GM23338 (cell line): ENCODE measurements around the gene HBB. TPM values are rescaled to one million over a fixed set of nuclear protein-coding genes. Genes with fewer than 3 reads are reported as not detected.

ENCODE experiments used
- ATAC-seq: fragments of 200-7000 bp; cut with Tn5 transposase; 3 replicates; pipeline ENCODE4 v1.9.1; 2020
- DNase-seq: peaks from one replicate; pipeline ENCODE4 v3.0.0-alpha.2; 2015; ENCODE audit warnings: low spot score
- H2AFZ ChIP-seq: fragments of 200-600 bp; sonication (generic); 2 replicates; pipeline ENCODE4 v1.8.0; 2016; ENCODE audit warnings: antibody characterized with exemption, mild to moderate bottlenecking, moderate library complexity
- H3F3A ChIP-seq: fragments of 200-600 bp; sonication (generic); replicated peaks from 2 replicates; pipeline ENCODE4 v1.8.0; 2017; ENCODE audit warnings: antibody characterized with exemption, mixed run types, low read depth
- H3K27ac ChIP-seq: fragments of 200-600 bp; sonication (generic); 2 replicates; pipeline ENCODE4 v1.6.1; 2016; ENCODE audit warnings: low read depth
- H3K27me3 ChIP-seq: fragments of 200-600 bp; sonication (generic); 2 replicates; pipeline ENCODE4 v1.8.0; 2016; ENCODE audit warnings: mild to moderate bottlenecking, mixed run types, moderate library complexity; ENCODE audit not compliant: insufficient read depth
- H3K36me3 ChIP-seq: fragments of 200-600 bp; sonication (generic); 2 replicates; pipeline ENCODE4 v1.8.0; 2016; ENCODE audit warnings: mild to moderate bottlenecking; ENCODE audit not compliant: insufficient read depth
- H3K4me1 ChIP-seq: fragments of 200-600 bp; sonication (generic); 2 replicates; pipeline ENCODE4 v1.8.0; 2016; ENCODE audit warnings: mild to moderate bottlenecking, moderate library complexity; ENCODE audit not compliant: insufficient read depth
- H3K4me2 ChIP-seq: fragments of 200-600 bp; sonication (generic); 2 replicates; pipeline ENCODE4 v1.7.1; 2017; ENCODE audit warnings: mixed run types
- H3K4me3 ChIP-seq: fragments of 200-600 bp; sonication (generic); 2 replicates; pipeline ENCODE4 v1.6.1; 2016; ENCODE audit warnings: mixed run types
- H3K79me2 ChIP-seq: fragments of 200-600 bp; sonication (generic); replicated peaks from 2 replicates; pipeline ENCODE4 v1.8.0; 2017; ENCODE audit warnings: mild to moderate bottlenecking; ENCODE audit not compliant: insufficient read depth
- H3K9me2 ChIP-seq: fragments of 200-600 bp; sonication (generic); 2 replicates; pipeline ENCODE4 v1.8.0; 2017; ENCODE audit not compliant: insufficient read depth
- H4K20me1 ChIP-seq: fragments of 200-600 bp; sonication (generic); replicated peaks from 2 replicates; pipeline ENCODE4 v1.8.0; 2017; ENCODE audit warnings: mild to moderate bottlenecking; ENCODE audit not compliant: insufficient read depth
- H3K27ac Mint-ChIP-seq: 2 replicates; pipeline ENCODE4 v1.8.0; 2020; ENCODE audit warnings: inconsistent platforms, mild to moderate bottlenecking, moderate library complexity, mixed read lengths
- H3K27me3 Mint-ChIP-seq: 3 replicates; pipeline ENCODE4 v1.8.0; 2022; ENCODE audit warnings: low read depth, mild to moderate bottlenecking, moderate library complexity, mixed read lengths, inconsistent platforms; ENCODE audit not compliant: insufficient read depth, poor library complexity
- H3K36me3 Mint-ChIP-seq: 3 replicates; pipeline ENCODE4 v1.8.0; 2021; ENCODE audit warnings: low read depth, mild to moderate bottlenecking, inconsistent platforms, moderate library complexity, mixed read lengths
- H3K4me1 Mint-ChIP-seq: 3 replicates; pipeline ENCODE4 v1.8.0; 2020; ENCODE audit warnings: mild to moderate bottlenecking, inconsistent platforms, mixed read lengths
- H3K4me3 Mint-ChIP-seq: 3 replicates; pipeline ENCODE4 v1.8.0; 2021; ENCODE audit warnings: moderate library complexity, mild to moderate bottlenecking, inconsistent platforms, mixed read lengths
- H3K9me3 Mint-ChIP-seq: 3 replicates; pipeline ENCODE4 v1.8.0; 2020; ENCODE audit warnings: moderate library complexity, mild to moderate bottlenecking, inconsistent platforms, mixed read lengths
- CREB1 ChIP-seq: fragments of 250-450 bp; sonication (Bioruptor Pico); IDR thresholded peaks from 2 replicates; pipeline ENCODE4 v1.5.0; 2020; ENCODE audit warnings: low read depth, mild to moderate bottlenecking, moderate library complexity
- CTCF ChIP-seq, 2 experiments: fragments of 200-600 bp in 1 of 2; sonication (generic) in 1 of 2; conservative IDR thresholded peaks; 2 replicates each; pipeline versions ENCODE4 v1.5.1 to v1.6.1; 2016 to 2017; ENCODE audit warnings: antibody characterized with exemption in 2 of 2, low read depth in 2 of 2, mild to moderate bottlenecking in 2 of 2, moderate library complexity in 1 of 2
- ETS1 ChIP-seq: IDR thresholded peaks from 2 replicates; pipeline ENCODE4 v1.6.1; 2016; ENCODE audit warnings: antibody characterized with exemption
- EZH2 ChIP-seq: fragments of 200-600 bp; sonication (generic); IDR thresholded peaks from one replicate; pipeline ENCODE4 v1.8.0; 2017; ENCODE audit warnings: antibody characterized with exemption, mild to moderate bottlenecking, low read depth; ENCODE audit not compliant: unreplicated experiment
- EZH2phosphoT487 ChIP-seq: fragments of 200-600 bp; sonication (generic); IDR thresholded peaks from one replicate; pipeline ENCODE4 v1.8.1; 2018; ENCODE audit warnings: antibody characterized with exemption; ENCODE audit not compliant: unreplicated experiment
- JUNB ChIP-seq: IDR thresholded peaks from one replicate; pipeline ENCODE4 v1.6.1; 2016; ENCODE audit warnings: antibody characterized with exemption; ENCODE audit not compliant: unreplicated experiment
- NANOG ChIP-seq: IDR thresholded peaks from 2 replicates; pipeline ENCODE4 v1.6.1; 2016; ENCODE audit warnings: antibody characterized with exemption, borderline replicate concordance
- POLR2AphosphoS5 ChIP-seq: IDR thresholded peaks from 2 replicates; pipeline ENCODE4 v1.6.1; 2016; ENCODE audit warnings: antibody characterized with exemption, low read depth
- REST ChIP-seq: IDR thresholded peaks from one replicate; pipeline ENCODE4 v1.6.1; 2018; ENCODE audit warnings: antibody characterized with exemption; ENCODE audit not compliant: unreplicated experiment
- ZNF114 ChIP-seq: fragments of 250-450 bp; sonication (Bioruptor Pico); IDR thresholded peaks from 2 replicates; pipeline ENCODE4 v1.5.0; 2020; ENCODE audit warnings: mild to moderate bottlenecking, moderate library complexity
- ZNF331 ChIP-seq: fragments of 250-450 bp; sonication (Bioruptor Pico); IDR thresholded peaks from 2 replicates; pipeline ENCODE4 v1.5.0; 2020; ENCODE audit warnings: low read depth, mild to moderate bottlenecking, moderate library complexity
- ZNF462 ChIP-seq: fragments of 250-450 bp; sonication (Bioruptor Pico); IDR thresholded peaks from 2 replicates; pipeline ENCODE4 v1.5.0; 2020; ENCODE audit warnings: mild to moderate bottlenecking, moderate library complexity
- polyA plus RNA-seq: library from polyadenylated mRNA; unstranded; fragments of >200 nt; fragmentation: Nextera tagmentation; extraction: Ambion mirVana; gene quantifications from 2 replicates; pipeline ENCODE4 v1.2.1, GENCODE V29; 2016
- total RNA-seq: library from RNA; depleted of rRNA; stranded (reverse); fragments of >200 nt; shearing (Covaris generic); gene quantifications from 2 replicates; pipeline ENCODE4 v1.2.3, GENCODE V29; 2014

The HBB gene
- total and polyA plus RNA-seq, 2 experiments from 2014 or later: not detected

GRCh38 chr11:5265832-5266231 lies 39.0 kb upstream of the HBB start (continued):
- TF ChIP-seq CTCF (conservative IDR thresholded peaks at IDR 0.05; ENCODE audit: low read depth in 2 of 2) (no peak), POLR2AphosphoS5 (no peak), NANOG (no peak)

- H3K36me3 Mint-ChIP-seq: peaks cover 21% of the 10 kb centered on the region; the same call in 2 of the 3 replicates
- peaks cover 11% of the 10 kb centered on the region; the same call in 1 of the 2 replicates for H3K4me1 ChIP-seq
- H3K4me3 Mint-ChIP-seq: no peak overlapping the region
- H3K9me2 ChIP-seq: peaks cover 8% of the 10 kb centered on the region
- H2AFZ ChIP-seq: peak overlapping the region; percentile 30; the same call in 1 of the 2 replicates
- H3K4me3 ChIP-seq: no peak overlapping the region
- H3K4me1 Mint-ChIP-seq: peaks cover 28% of the 10 kb centered on the region
- DNase-seq (peak; percentile 47), ATAC-seq (peak; percentile 62)
- H3F3A ChIP-seq: no peaks in the 10 kb centered on the region
- H3K9me3 Mint-ChIP-seq: peaks cover 19% of the 10 kb centered on the region
- H3K27me3 Mint-ChIP-seq: peaks cover 16% of the 10 kb centered on the region
- H3K36me3 ChIP-seq: no peaks in the 10 kb centered on the region
- peaks cover 14% of the 10 kb centered on the region; the same call in 1 of the 2 replicates for H3K27me3 ChIP-seq
- H3K4me2 ChIP-seq: peak overlapping the region; percentile 56; the same call in 1 of the 2 replicates
- H3K27ac Mint-ChIP-seq: peak overlapping the region; percentile 31; the same call in 1 of the 2 replicates
- H3K79me2 ChIP-seq: no peaks in the 10 kb centered on the region
- H3K27ac ChIP-seq: no peak overlapping the region
- H4K20me1 ChIP-seq: no peaks in the 10 kb centered on the region
- TF ChIP-seq CREB1 (CRISPR knock-in tag) (no peak), ZNF114 (CRISPR knock-in tag) (no peak), ZNF462 (CRISPR knock-in tag) (no peak), JUNB (no peak), NANOG (no peak), ZNF331 (CRISPR knock-in tag) (no peak), EZH2phosphoT487 (no peak), EZH2 (no peak), REST (no peak), ETS1 (no peak)
Observed at GRCh38 chr11:5258543-5259262, 31.8 kb upstream of the HBB start.
